ENCODE measurements around the gene PTPN4.

The PTPN4 gene

DNA sequence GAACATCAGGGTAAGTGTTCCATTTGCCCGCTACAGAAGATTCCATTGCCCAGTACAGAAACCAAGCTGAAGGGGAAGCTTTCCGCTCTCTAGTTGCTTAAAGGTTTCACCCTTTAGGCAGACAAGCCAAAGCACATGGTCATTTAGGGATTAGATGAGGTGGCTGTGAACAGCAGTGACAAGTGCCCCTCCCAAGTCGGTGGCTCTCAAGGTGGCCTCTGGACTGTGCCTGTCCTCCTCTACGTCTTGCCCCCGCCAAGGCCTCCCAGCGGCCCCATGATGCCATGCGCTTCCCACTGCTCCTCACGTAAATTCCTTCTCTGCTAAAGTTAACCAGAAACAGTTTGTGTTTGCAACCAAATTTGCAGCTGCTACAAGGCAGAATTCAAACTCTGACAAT, 24.2 kb upstream of the PTPN4 start:
- no peak for DNase-seq

DNA sequence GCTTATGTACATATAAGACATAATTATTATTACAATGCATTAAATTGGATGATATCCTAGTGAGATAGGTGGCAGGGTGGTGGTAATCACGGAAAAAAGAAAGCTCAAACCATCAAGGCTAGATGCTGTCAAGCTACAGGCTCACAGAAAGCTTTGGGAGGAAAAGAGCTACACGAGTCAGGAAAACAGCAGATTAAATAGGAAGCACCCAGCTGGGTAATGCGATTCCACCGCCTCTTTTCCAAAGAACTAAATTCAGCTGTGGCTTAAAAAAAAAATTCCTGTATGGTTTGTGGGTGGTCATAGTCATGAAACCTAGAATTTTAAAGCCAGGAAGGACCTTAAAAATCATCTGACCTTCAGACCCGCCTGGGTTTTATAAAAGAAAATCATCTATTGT, 23.7 kb upstream of the PTPN4 start:
- no peak for DNase-seq

DNA sequence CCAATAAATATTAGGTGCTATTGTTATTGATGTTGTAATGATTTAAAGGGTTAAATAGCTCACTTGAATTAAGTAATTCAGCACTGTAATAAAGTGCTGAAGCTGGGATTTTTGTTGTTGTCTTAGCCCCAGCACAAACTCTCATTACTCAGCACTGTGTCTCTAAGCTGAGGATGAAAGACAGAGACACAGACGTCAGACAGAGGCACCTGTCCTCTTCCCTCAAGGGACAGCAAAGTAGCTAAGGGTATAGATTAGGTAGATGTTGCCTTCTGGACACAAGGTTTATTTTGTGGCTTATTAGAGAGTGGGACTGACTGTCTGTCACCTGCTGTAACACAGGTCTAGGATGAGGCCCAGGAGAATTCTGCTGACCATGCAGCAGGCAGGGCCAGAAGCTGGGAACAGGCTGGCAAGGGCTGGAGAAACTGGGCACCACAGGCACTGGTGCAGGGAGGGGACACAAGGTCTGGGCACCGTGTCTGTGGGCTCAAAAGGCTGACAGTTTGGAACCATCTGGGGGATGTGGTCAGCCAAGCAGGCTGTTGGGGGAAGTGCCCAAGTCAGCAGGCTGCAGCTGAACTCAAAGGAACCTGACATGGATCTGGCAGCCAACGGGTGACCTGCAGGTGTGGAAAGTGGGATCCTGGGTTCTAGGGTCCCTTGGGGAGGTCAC, 20.0 kb upstream of the PTPN4 start:
- peak; percentile 10 for DNase-seq

DNA sequence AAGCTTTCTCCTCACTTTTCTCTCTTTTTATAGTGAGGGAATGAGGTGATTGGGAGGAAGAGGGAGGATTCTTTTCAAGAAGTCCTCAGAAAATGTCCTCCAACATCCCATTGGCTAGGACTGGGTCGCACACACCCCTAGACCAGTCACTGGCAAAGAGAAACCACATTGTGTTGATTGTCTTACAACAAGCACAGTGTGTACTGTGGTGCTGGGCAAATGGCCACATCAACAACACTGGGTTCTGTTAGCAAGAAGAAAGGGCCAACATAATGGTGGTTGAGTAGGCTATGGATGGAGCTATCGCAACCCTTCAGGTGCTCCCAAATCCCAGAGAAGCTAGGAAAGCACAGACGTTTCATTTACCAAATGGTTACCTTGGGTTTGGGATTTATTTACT, 18.7 kb upstream of the PTPN4 start:
- peak; percentile 45 for DNase-seq

DNA sequence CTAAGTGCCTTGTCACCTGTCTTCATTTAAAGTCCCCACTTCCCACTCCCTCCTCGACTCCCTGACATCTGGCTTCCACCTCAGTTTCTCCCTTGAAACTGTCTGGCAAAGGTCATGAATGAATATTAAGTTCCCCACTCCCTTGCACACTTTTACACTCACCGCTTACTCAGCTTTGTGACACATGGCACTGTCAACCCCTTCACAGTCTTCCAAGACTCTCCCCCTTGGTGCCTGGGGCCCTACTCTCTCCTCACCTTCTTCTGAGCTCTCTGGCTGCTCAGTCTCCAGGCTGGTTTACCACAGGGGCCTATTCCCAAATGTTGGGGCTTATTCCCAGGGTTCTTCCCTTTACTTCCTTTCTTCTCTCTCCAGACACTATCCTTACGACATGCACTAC, 17.9 kb upstream of the PTPN4 start:
- DNase-seq = no peak

DNA sequence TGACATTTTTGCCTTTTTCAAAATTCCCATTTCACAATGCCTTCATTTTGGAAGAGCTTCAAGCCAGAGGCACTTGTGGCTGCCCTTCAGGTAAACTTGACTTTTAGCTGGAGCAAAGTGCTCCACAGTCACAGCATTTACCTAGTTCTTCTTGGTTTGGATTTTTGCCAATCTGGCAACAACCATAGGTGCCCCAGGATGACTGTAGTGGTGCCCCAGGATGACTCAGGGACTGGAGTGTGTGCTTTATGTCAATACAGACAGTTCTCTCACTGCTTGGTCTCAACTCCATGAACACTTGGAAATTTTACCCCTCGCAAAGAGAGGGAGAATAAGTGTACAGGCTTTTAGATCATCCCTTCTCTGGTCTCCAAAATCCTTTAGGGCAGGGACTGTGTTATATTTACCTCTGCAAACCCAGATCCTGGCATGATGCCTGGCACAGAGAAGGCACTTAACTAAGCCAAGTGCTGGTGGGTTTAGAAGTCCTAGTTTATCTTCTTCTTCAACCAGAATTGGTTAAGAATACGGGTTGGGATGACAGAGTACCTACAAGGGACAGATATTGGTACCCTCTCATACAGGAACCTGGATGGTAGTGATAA, 15.3 kb upstream of the PTPN4 start:
- no peak for DNase-seq

DNA sequence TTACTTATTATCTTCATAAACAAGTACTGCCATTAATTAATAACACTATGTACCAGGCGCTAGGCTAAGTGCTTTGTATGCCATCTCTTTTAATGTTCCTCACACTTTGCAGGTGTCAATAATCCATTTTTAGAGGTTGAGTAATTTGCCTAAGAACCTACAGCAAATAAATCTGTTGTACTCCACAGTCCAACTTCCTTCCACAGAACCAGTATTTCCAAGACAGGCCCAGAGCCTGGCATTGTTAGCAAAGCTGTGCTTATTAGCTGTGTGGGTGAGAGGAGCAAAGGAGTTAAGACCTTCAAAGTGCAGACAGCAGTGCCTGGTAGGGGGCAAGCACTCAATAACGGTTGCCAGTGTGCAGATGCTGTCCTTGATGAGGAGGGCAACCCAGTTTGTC, 14.2 kb upstream of the PTPN4 start:
- DNase-seq = no peak

DNA sequence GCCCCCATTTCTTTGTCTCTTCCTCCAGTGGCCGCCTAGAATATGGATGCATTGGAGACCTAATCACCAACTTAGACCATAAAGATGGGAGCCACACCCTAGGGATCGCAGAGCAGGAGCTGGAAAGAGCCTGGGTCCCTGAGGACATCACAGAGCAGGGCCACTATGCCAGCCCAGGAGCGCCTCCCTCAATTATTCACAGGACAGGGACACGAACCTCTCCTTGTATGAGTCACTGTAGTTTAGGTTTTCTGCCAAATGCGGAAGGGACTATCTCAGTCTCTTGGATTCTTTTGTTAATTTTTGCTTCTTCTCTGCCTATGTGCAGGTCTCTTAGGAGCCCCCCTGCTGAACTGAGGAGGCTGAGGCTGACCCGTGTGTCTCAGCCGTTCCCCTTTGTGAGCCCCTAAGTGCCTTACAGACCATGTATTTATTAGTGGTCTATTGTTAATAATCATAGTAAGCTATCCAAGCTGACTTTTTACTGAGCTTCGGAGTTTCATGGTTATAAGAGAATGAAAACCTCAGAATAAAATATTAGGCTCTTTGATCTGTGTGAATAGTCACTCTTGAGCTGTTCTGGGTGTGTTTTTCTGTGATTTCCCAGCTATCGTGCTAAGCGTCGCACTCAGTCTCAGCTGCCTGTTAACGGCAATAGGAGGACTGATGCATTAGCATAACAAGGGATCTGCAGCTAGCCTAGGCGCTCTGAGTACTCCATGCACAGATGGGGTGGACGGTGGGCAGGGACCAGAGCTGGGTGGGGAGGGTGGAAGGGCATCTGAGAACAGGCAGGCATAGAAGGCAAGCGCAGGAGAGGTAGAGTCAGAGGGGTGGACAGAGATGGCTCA, 12.7 kb upstream of the PTPN4 start:
- no peak for DNase-seq

DNA sequence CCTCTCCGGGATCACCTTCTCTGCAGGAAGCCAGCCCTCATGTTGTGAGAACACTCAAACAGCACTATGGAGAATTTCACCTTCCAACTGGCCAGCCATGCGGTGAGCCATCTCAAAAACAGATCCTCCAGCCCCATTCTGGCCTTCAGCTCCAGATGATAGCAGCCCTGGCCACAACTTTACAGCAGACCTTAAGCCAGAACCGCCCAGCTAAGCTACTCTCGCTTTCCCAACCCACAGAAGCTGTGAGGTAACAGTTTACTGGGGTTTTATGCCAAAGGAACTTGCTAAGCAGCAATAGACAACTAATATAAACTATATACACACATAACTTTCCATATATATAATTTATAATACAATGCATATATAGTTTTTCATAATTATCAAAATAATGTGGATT, 11.6 kb upstream of the PTPN4 start:
- DNase-seq = no peak

DNA sequence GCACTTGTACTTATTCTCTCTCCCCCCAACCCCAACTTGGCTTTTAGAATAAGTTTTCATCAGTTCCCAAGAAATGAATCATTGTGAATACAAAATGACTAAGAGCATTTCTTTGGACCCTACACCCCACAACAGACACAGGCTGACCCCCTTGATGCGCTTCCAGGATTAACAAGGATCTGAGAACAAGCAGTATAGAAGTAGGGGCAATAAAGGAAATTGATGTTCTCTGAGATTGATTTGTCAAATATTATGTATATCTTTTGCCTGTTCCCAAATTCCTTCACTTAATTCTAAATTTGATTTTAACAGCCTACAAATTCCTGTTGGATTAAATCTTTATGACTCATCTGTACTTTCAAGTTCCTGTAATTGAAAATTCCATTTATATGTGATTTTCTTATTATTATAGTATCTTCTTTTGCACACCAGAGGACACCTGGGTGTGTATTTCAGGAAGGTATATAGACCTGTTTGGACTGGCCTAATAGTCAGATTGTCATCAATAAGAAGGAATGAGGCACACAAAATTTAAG, 10.2 kb upstream of the PTPN4 start:
- no peak for DNase-seq

DNA sequence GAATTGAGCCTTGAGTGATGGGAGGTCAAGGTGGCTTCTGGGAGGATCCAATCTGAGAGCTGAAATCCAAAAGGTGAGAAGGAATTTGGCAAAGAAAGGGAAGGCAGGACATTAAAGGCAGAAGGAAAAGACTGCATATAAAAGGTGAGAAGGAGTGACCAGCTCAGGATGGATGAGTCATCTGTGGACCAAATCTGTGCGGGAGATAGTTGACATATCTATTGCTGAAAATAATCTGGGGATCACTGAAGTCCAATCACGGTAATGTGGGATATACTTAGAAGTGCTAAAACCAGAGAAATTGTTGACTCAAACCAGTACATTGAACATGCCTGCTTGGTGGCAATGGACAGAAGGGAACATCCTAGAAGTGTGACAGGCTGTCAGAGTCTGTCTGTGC, 8.0 kb upstream of the PTPN4 start:
- DNase-seq = no peak

DNA sequence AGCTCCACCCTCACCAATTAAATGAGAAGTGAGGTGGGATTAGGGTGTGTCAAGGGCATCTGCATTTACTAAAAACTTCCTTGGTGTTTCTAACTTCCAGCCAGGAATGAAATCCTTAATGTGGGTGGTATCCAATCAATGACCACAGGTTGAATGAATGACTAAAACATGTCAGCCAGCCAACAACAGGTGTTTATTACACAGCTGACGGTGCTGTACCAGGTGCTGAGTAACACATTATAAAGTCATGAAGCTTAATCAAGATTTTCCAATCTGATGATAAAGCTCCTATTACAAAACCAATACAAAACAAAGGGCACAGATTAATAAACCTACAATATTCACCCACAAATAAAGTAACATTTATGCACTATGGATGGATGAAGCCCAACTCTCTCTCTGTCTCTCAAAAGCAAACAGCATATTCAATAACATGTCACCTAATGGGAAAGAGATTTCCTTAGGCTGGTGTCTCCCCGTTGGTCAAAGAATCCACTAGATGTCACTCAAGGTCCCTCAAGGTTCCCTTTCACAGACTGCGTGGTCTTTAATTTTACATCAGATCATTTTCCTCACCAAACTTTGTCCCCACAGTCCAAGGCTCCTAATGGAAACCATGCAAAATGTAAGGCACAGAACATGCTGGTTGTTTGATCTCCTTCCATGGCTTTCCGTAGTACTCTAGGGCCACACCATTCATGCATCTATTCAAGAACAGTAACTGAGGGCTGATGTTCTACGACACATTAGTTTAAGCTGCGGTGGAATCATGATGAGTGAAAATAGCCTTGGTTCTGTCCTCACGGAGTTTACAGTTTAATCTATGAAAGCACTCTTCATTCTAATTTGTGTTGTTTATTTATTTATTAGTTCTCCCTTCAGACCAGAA, 6.4 kb upstream of the PTPN4 start:
- DNase-seq = peak; percentile 61

DNA sequence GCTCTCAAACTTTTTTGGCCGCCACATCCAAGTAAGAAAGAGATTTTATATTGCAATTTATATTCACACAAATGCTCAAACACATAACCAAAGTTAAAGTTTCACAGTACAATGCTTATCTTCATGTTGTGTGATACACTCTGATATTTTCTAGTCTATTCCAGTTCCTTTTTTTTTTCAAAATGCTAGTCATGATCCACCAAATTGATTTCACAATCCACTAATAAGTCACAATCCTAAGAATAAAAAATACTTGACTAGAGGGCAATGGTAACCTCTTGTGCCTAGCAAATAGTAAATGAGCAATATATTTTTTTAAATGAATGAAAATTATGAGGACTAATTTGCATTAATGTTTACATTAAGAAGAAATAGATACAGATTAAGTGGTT, 5.8 kb upstream of the PTPN4 start:
- no peak for DNase-seq

DNA sequence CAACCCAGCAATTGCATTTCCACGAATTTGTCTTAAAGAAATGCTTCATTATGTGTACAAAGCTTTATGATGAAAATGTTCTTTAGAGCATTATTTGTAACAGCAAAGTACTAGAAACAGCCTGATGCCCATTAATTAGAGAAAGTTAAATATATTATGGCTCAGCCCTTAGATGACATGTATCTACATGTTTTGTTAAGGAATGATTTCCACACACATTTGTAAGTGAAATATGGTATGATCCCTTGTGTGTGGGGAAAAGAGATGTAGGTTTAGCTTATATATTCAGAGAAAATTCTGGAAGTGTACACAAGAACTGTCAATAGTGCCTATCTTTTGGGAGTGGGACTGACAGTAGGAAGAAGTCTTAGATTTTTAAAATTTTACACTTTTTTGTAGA, 3.8 kb upstream of the PTPN4 start:
- DNase-seq = no peak

DNA sequence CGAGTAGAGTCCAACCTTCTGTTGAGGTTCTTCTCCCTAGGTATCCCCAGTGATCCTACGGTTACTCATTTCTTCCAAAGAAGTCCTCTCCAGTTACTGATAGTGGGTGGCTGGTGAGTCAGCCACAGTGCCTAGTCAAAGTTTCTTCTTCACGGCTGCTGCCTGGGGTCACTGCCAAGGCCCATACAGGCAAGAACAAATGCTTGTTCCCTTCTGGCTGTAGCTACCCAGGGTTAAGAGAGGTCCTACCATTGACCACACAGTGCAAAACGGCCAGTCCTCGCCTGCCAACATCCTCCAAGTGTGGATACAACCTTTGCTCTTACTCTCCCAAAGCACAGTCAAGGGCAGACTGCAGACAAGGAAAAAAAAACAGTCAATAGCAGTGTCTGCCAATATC, 2.9 kb upstream of the PTPN4 start:
- DNase-seq = peak; percentile 53

DNA sequence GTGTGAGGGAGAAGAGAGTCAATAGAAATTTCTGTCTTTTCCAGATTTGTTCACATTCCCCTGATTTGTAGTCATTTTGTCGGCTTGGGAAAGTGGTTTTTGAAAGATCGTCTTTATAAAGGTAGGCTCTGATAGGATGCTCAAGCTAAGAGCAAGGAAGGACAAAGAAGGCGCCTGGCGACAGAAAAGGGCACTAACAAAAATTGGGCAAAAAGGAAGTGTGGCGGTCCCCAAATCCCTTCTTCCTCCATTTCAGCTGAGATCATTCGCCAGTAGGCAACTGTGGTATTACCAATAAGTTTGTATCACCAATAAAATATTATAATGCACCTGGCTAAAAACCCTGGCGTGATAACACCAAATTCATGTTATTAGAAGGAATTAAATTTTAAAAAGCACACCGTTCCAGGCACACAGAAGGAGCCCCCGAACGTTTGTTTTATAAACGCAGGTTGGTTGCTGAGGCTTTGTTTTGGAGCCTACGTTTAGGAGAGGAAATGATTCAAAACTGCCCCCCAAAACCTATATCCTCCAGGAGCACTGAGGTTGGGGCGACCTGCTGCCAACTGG, 756 bp upstream of the PTPN4 start:
- DNase-seq = no peak

DNA sequence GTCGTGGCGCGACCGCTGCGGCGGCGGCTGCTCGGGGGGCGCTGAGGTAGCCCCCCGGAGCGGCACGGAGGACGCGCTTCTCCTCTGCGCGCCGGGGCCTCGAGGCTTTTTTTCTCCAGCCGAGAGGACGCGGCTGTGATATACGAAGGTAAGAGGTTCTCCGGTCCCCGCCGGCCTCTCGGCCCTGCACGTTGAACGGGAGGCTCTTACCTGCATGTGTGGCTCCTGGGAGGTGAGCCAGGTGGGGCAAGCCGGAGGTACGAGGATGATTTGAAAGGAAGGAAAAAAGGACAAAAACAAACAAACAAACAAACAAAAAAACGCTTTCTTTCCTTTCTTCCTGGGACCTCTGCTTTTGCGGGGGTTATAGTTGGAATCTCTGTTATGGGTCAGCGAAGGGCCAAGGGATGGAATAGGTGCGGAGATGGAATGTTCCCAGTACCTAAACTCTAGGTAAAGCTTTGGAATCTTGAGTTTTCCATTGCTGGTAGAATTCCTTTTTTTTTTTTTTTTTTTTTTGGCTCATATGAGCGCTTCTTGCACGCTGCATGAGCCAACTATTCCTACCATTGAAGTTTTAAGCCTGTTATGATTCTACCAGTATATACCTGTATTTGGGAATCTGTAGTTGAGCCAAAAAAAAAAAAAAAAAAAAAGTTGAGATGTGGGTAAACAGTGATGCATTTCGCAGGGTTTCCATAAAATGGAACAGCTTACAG, 674 bp downstream of the PTPN4 start:
- DNase-seq = no peak

DNA sequence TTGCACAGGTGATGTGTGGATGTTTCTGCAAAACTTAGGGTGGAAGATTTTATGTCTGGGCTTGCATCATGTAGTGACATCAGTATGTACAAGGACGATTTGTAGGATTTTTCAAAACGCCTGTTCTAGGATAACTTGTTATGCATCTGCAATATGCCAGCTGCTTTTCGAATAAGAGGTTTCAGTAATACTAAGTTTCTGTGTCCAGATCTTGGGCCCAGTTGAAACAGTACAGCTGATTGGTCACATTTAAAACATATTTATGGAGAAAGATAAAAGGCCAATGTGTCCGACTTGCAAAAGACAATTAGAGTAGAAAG, 1.2 kb downstream of the PTPN4 start:
- DNase-seq = peak; percentile 16

DNA sequence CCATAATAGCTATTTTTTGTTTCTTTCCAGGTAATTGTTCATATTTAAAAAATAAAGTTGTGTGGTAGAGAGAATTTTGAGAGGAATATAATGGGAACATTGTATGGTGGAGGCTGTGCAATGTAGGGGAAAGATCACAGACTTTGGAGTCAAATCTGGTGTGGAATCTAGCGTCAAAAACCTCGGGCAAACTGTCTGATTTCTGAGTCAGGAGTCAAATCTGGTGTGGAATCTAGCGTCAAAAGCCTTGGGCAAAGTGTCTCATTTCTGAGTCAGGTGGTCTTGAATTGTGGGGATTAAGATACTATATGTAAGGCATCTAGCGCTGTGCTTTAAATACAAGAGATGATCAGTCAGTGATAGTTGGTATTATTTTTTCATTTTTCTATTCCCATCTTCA, 5.1 kb downstream of the PTPN4 start:
- no peak for DNase-seq

DNA sequence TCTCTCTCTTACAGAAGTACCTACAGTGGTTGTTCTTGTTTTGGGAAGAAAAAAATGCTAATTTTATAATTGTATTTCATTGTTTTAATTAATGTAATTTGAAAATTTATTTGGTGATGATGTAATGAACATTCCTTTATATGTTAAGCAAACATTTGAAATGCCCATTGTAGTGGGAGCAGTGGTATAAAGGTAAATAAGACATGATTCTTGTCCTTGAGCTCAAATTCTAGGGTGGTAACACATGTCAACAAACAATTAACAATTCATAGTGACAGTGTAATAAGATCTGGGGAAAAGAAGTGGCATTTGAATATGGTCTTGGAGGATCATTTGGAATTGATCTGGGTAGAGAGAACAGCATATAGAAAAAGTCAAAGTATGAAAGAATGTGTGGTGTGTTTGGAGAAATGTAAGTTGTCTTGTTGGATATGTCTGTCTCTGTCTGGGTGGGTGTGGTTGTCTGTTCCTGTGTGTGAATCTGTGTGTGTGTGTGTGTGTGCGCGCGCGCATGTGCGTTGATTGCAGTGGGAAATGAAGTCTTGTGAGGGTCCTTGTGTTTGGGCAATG, 5.8 kb downstream of the PTPN4 start:
- no peak for DNase-seq

DNA sequence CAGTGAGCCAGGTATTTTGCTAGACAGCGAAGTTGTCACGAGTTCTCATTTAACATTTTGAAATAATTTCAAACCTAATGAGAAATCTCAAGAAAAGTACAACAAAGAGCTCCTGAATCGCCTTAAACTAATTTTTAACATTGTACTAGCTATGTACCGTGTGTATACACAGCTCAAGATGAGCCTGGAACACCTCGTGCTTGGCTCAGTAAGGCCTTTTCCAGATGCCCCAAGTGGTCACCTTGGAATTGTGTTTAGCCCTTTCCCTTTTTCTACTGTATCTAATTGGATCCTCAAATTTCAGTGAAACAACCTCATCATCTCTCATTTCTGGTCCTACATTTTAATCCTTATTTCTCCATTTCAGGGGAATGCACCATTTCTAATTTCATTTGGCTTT, 7.2 kb downstream of the PTPN4 start:
- DNase-seq = no peak

DNA sequence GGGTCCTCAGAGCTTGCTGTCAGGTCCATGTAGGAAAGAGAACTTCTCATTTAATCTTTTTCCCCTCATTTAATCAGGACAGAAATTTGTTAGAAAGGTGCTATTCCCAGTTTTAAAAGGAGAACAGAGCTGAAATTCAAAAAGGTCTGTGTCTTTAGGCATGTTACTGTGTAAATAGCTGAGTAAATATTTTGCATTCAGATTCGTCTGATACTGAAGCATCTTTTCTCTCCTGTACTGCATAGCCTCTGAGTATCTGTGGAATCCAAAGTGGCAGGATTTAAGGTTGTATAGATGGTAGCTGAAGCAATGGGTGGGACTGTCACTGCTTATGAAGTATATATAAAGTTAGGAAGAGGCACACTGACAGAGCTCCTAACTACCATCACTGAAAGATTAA, 9.0 kb downstream of the PTPN4 start:
- DNase-seq = no peak

All from midbrain (tissue), 1 donor.